A673 (cell line): ENCODE results near the gene PKD1. TPM values are rescaled to one million over a fixed set of nuclear protein-coding genes. Genes with fewer than 3 reads are reported as not detected.

Source experiments
- BruUV-seq: library from RNA; stranded (reverse); fragments of 400-500 nt; replicated peaks from 2 replicates; lab custom pipeline; 2021; lab: Mats Ljungman, UMichigan
- CTCF ChIA-PET: fragments of 300-600 bp; sonication (Branson Sonifier 250); formaldehyde crosslinking; loops from one replicate; lab custom pipeline; 2022; ENCODE audit warnings: antibody characterized with exemption; lab: Charles Lee
- POLR2A ChIA-PET: fragments of 300-600 bp; sonication (Branson Sonifier 250); formaldehyde crosslinking; loops from one replicate; lab custom pipeline; 2022; ENCODE audit warnings: antibody characterized with exemption; ENCODE audit not compliant: low non-redundant PET; lab: Charles Lee
- DNase-seq: peaks from one replicate; pipeline ENCODE4 v3.0.0-alpha.2; 2015; ENCODE audit warnings: low spot score
- H3K27ac ChIP-seq: fragments of 200-600 bp; sonication (generic); 2 replicates; pipeline ENCODE4 v1.5.1; 2016; ENCODE audit warnings: mixed run types, low read depth, mild to moderate bottlenecking, mixed read lengths, antibody characterized with exemption, low read length; ENCODE audit not compliant: poor library complexity, severe bottlenecking
- H3K27me3 ChIP-seq: fragments of 200-600 bp; sonication (generic); replicated peaks from 2 replicates; pipeline ENCODE4 v1.6.1; 2017; ENCODE audit warnings: mixed run types, low read depth, mild to moderate bottlenecking, mixed read lengths, antibody characterized with exemption, low read length; ENCODE audit not compliant: insufficient read depth, poor library complexity
- H3K36me3 ChIP-seq: fragments of 200-600 bp; sonication (generic); 2 replicates; pipeline ENCODE4 v1.6.1; 2016; ENCODE audit warnings: mixed run types, mild to moderate bottlenecking, mixed read lengths, antibody characterized with exemption, low read length; ENCODE audit not compliant: insufficient read depth, poor library complexity, severe bottlenecking
- H3K4me1 ChIP-seq: fragments of 200-600 bp; sonication (generic); 2 replicates; pipeline ENCODE4 v1.6.1; 2017; ENCODE audit warnings: mixed run types, mild to moderate bottlenecking, mixed read lengths, antibody characterized with exemption, low read length; ENCODE audit not compliant: insufficient read depth, poor library complexity, severe bottlenecking
- H3K4me3 ChIP-seq: fragments of 200-600 bp; sonication (generic); 2 replicates; pipeline ENCODE4 v1.5.1; 2016; ENCODE audit warnings: low read depth, mixed run types, mild to moderate bottlenecking, mixed read lengths, low read length; ENCODE audit not compliant: poor library complexity, severe bottlenecking
- H3K9me3 ChIP-seq: fragments of 200-600 bp; sonication (generic); 2 replicates; pipeline ENCODE4 v1.6.1; 2016; ENCODE audit warnings: mixed run types, low read depth, mild to moderate bottlenecking, mixed read lengths, antibody characterized with exemption, low read length; ENCODE audit not compliant: poor library complexity, severe bottlenecking
- EZH2 ChIP-seq: fragments of 200-600 bp; sonication (generic); IDR thresholded peaks from 2 replicates; pipeline ENCODE4 v1.6.1; 2017; ENCODE audit warnings: borderline replicate concordance, low read depth, mild to moderate bottlenecking, mixed read lengths, antibody characterized with exemption, low read length; ENCODE audit not compliant: poor library complexity, severe bottlenecking
- intact Hi-C: fragments of 100-400 bp; cut with micrococcal nuclease; formaldehyde crosslinking; loops from one replicate; pipeline ENCODE4 v1.10.0; 2022; ENCODE audit not compliant: unreplicated experiment
- total RNA-seq: library from RNA; stranded (reverse); gene quantifications from 2 replicates; pipeline ENCODE4 v1.2.3, GENCODE V29; 2021
- TF ChIP-seq, protein P1 (sequence below): fragments of 300-800, 200-600 bp; sonication (generic); conservative IDR thresholded peaks from 2 replicates; pipeline ENCODE4 v1.5.1; 2017; ENCODE audit warnings: low read depth, mild to moderate bottlenecking, antibody characterized with exemption, low read length, moderate library complexity, mixed read lengths

Gene PKD1
- total RNA-seq, 1 experiment from 2014 or later, result 121 TPM

DNA sequence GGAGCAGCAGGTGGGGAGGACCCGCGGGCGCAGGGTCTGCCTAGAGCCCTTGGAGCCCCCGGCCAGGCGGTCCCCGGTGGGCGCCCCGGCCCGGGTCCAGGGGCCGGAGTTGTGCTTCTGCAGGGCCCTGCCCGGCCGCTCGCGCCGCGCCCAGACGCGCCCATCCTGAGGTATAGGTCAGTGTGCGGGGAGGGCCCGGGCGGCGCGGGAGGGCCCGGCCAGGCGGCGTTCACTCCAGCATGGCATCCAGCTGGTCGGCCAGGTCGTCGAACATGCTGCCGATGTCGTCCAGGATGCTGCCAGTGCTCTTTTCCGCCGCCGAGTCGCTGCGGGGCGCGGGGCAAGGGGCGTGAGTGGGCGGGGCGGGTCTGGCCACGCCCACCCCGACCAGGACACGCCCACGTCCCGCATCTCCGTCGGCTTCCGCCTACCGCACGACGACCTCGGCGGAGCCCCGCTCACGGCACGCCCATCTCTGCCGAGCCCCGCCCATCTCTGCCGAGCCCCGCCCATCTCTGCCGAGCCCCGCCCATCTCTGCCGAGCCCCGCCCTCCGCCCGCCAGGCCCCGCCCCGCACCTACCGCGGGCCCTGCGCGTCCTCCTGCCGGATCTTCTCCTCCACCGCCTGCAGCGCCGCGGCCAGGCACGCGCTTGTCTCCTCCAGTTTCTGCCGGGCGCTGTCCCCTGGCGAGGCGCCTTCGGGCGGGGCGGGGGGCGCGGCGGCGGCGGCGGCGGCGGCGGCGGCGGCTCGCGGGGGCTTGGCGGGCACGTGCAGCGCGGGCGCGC lies 42.8 kb upstream of the PKD1 start:
- ChIA-PET CTCF (no interaction called here), POLR2A (no interaction called here)
- Histone ChIP-seq H3K36me3 (peaks cover 29% of the 10 kb centered on the region), H3K4me3 (no peak overlapping the region), H3K9me3 (no peaks in the 10 kb centered on the region), H3K27ac (no peak overlapping the region), H3K4me1 (no peaks in the 10 kb centered on the region), H3K27me3 (no peaks in the 10 kb centered on the region)
- no peak for TF ChIP-seq EZH2
- TF ChIP-seq, protein P1, sequence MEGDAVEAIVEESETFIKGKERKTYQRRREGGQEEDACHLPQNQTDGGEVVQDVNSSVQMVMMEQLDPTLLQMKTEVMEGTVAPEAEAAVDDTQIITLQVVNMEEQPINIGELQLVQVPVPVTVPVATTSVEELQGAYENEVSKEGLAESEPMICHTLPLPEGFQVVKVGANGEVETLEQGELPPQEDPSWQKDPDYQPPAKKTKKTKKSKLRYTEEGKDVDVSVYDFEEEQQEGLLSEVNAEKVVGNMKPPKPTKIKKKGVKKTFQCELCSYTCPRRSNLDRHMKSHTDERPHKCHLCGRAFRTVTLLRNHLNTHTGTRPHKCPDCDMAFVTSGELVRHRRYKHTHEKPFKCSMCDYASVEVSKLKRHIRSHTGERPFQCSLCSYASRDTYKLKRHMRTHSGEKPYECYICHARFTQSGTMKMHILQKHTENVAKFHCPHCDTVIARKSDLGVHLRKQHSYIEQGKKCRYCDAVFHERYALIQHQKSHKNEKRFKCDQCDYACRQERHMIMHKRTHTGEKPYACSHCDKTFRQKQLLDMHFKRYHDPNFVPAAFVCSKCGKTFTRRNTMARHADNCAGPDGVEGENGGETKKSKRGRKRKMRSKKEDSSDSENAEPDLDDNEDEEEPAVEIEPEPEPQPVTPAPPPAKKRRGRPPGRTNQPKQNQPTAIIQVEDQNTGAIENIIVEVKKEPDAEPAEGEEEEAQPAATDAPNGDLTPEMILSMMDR, result no peak
- no TSS peak for BruUV-seq
- intact Hi-C loops, result no loop called here
- peak; percentile 67 for DNase-seq

- intact Hi-C loops, result no loop called here
- ChIA-PET POLR2A (no interaction called here), CTCF (no interaction called here)
- Histone ChIP-seq H3K4me3 (no peak overlapping the region), H3K27ac (no peak overlapping the region), H3K9me3 (no peaks in the 10 kb centered on the region), H3K27me3 (no peaks in the 10 kb centered on the region), H3K36me3 (peaks cover 29% of the 10 kb centered on the region), H3K4me1 (no peaks in the 10 kb centered on the region)
- no peak for TF ChIP-seq EZH2
- TF ChIP-seq, protein P1, result no peak
- no peak for DNase-seq
- BruUV-seq, result TSS peak; percentile 88
Measured at GRCh38 chr16:2177561-2177960, 41.9 kb upstream of the PKD1 start.

GRCh38 chr16:2177101-2177500 lies 41.4 kb upstream of the PKD1 start:
- TF ChIP-seq, protein P1, result no peak
- no peak for TF ChIP-seq EZH2
- Histone ChIP-seq H3K36me3 (peaks cover 29% of the 10 kb centered on the region), H3K27ac (no peak overlapping the region), H3K27me3 (no peaks in the 10 kb centered on the region), H3K4me1 (no peaks in the 10 kb centered on the region), H3K4me3 (no peak overlapping the region), H3K9me3 (no peaks in the 10 kb centered on the region)
- no peak for DNase-seq
- ChIA-PET POLR2A (no interaction called here), CTCF (no interaction called here)
- intact Hi-C loops, result no loop called here
- BruUV-seq, result no TSS peak
